Heart left ventricle (tissue), 13 donors: ENCODE data around the gene PAX6.

Experiments
- CTCF ChIP-seq, 12 donors: fragments of 200-600 bp; sonication (generic) in 4 of 12; IDR thresholded peaks; one replicate each; pipeline versions ENCODE4 v1.5.0 to v1.8.0; 2018 to 2022; ENCODE audit warnings: antibody characterized with exemption in 12 of 12, mild to moderate bottlenecking in 5 of 12
- POLR2A ChIP-seq, 2 donors: fragments of 450-650 bp; IDR thresholded peaks; one replicate each; pipeline ENCODE4 v1.6.1; 2017; ENCODE audit warnings: antibody characterized with exemption in 2 of 2, mild to moderate bottlenecking in 2 of 2, moderate library complexity in 2 of 2
- donor health status: ischemic (EF 13 %, LVEDD 7.1; RV severe dilation, severe dysfunction).
- donor health status: DM: no; HTN: yes; CAD: no.
- donor health status: DM: no; HTN: no; CAD: no.
- donor health status: ischemic (EF 25% LVEDD 6.9; RV normal size, moderate dysfunction).
- donor health status: ischemic (EF 25% LVEDD 5.7; RV mildly dilated, moderate dysfunction).
- donor health status: ischemic (EF 35%, LVEDD 5.7; RV mildly dilated, moderate dysfunction).
- donor health status: nonischemic (EF 11% LVEDD 7.7; RV severe dilation, severe dysfunction).
- donor health status: DM: yes; HTN: yes; CAD: no.
- donor health status: PGD.
- donor health status: ischemic (EF 29% LVEDD 5.4; RV normal size, mild dysfunction).
- donor health status: nonischemic (EF 23%, LVEDD 6.1; RV moderate dilation, normal function).

GRCh38 chr11:31802000-31802551, 9.0 kb downstream of the PAX6 start:
- TF ChIP-seq CTCF (IDR thresholded peaks at IDR 0.05), result no peak
- no peak for TF ChIP-seq POLR2A (IDR thresholded peaks at IDR 0.05)
